ENCODE data around the gene DNAJC3. TPM values are rescaled to one million over a fixed set of nuclear protein-coding genes. Genes with fewer than 3 reads are reported as not detected.
A peak's percentile ranks its signal among the peaks of the same experiment; 100 is the strongest.

The DNAJC3 gene
- total RNA-seq, 1 donor: 85.1 TPM

DNA sequence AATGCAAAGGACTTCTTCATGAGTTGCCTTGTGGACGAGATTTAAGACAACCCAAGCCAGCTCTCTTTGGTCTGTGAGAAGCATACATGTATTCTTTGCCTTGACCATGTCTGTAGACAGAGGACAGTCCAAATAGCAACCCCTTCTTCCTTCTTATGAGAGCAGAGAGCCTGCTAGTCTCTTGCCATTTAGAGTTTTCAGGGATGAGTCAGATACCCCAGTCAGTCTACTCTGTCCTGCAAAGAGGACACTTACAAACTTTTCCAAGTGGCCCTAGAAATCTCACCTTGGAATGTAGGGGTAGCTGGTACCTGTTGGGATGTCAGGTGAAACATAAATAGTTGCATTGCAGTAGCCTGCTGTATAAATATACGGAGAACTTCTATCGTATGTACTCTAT is 36.7 kb downstream of the DNAJC3 start:
- TF ChIP-seq, protein P1, sequence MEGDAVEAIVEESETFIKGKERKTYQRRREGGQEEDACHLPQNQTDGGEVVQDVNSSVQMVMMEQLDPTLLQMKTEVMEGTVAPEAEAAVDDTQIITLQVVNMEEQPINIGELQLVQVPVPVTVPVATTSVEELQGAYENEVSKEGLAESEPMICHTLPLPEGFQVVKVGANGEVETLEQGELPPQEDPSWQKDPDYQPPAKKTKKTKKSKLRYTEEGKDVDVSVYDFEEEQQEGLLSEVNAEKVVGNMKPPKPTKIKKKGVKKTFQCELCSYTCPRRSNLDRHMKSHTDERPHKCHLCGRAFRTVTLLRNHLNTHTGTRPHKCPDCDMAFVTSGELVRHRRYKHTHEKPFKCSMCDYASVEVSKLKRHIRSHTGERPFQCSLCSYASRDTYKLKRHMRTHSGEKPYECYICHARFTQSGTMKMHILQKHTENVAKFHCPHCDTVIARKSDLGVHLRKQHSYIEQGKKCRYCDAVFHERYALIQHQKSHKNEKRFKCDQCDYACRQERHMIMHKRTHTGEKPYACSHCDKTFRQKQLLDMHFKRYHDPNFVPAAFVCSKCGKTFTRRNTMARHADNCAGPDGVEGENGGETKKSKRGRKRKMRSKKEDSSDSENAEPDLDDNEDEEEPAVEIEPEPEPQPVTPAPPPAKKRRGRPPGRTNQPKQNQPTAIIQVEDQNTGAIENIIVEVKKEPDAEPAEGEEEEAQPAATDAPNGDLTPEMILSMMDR (IDR thresholded peaks at IDR 0.05; ENCODE audit: insufficient read depth, low read depth, low read length): no peak
- H3K4me3 ChIP-seq (ENCODE audit: low read depth, low read length): no peak overlapping the region
- DNase-seq (ENCODE audit: low read depth): no peak

DNA sequence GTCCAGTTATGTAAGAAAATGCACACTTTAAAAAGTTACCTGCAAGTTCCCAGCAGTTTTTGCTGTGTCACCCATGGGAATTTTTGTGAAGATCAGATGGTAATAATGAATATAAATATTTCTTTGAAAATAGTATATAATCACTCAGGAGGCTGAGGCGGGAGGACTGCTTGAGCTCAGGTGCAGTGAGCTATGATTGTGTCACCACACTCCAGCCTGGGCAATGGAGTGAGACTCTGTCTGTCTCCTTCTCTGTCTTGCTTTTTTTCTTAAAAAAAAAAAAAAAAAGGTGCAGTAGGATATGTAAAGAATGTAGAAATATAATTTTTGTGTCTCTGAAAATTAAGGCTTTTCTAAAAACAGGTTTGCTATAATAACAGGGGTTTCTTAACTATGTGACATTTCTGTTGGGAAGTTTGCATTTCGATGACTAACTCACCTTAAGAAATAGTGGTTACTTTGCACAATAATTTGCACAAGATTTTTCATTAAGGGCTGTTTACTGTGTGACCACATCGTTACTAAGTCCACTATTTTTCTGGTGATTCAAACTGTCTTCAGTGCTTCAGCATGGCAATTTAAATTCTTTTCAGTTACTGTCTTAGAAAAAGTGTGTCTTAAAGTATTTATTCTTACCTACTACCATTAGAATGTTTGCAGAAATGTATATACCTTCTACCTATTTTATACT is 37.3 kb downstream of the DNAJC3 start:
- TF ChIP-seq, protein P1 (IDR thresholded peaks at IDR 0.05; ENCODE audit: insufficient read depth, low read depth, low read length): no peak
- no peak overlapping the region for H3K4me3 ChIP-seq (ENCODE audit: low read depth, low read length)
- DNase-seq (ENCODE audit: low read depth): peak; percentile 77

DNA sequence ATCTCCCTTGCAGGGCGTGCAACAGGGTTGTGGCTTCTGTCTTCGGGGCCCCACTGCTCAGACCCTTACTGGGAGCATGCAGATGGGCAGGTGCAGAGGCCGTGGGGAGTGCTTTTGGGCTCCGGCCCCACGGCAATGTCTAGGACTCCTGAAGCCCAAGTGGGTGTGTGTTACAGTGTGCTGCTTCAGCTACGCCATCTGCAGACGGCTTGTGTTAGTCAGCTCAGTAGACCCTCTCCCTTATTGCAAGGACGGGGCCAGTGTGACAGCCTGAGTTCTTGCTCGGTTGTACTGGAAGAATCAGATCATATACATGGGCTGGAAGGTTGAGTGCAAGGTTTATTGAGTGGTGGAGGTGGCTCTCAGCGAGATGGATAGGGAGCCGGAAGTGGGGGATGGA is 39.3 kb downstream of the DNAJC3 start:
- H3K4me3 ChIP-seq (ENCODE audit: low read depth, low read length): no peak overlapping the region
- TF ChIP-seq, protein P1 (IDR thresholded peaks at IDR 0.05; ENCODE audit: insufficient read depth, low read depth, low read length): no peak
- no peak for DNase-seq (ENCODE audit: low read depth)

DNA sequence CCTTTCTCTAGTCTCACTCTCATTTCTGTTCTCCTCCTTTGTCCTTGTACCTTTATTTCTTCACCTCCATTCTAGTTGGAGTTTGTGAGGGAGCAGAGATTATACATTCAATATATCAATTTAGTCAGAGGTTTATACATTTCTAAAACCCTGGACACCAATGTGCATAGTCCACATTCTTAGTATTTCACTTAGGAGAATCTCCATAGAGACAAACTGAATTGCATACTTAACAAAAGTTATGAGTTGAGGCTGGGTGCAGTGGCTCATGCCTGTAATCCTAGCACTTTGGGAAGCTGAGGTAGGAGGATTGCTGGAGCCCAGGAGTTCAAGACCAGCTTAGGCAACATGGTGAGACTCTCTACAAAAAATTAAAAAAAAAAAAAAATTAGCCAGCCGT is 45.3 kb downstream of the DNAJC3 start:
- H3K4me3 ChIP-seq (ENCODE audit: low read depth, low read length): no peak overlapping the region
- no peak for DNase-seq (ENCODE audit: low read depth)
- TF ChIP-seq, protein P1 (IDR thresholded peaks at IDR 0.05; ENCODE audit: insufficient read depth, low read depth, low read length): no peak

DNA sequence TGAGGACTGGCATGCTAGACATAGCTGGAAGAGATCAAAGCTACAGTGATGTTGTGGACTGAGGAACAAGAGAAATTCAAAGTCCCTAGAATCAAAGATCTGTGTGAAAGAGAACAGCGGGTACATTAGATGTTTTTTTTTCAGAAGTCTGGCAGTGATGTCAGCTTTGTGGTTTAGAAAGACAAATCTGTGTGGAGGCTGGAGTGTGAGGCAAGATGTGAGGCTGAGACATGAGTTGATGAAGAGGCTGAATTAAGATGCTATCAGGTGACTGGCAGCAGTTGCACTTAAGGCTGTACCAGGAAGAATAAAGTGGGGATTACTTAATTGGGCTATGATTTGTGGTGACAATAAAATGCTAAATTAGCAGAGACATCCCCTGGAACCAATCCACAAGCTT is 46.5 kb downstream of the DNAJC3 start:
- DNase-seq (ENCODE audit: low read depth): no peak
- no peak overlapping the region for H3K4me3 ChIP-seq (ENCODE audit: low read depth, low read length)
- TF ChIP-seq, protein P1 (IDR thresholded peaks at IDR 0.05; ENCODE audit: insufficient read depth, low read depth, low read length): no peak

DNA sequence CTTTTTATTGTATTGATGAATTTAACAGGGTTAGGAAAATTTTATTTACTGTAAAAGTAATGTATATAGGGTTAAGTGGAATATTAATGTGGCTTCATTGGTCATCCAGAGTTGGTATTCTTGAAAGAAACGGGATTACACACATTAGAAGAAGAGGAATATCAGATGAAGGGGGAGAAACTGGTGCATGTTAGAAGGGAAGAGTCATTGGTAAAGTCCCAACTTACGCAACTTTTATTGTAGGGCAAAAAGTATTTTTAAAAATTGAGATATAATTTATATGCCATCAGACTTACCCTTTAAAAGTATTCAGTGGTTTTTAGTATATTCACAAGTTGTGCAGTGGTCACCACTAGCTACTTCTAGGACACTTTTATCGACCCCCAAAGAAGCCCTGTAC is 47.3 kb downstream of the DNAJC3 start:
- no peak overlapping the region for H3K4me3 ChIP-seq (ENCODE audit: low read depth, low read length)
- TF ChIP-seq, protein P1 (IDR thresholded peaks at IDR 0.05; ENCODE audit: insufficient read depth, low read depth, low read length): no peak
- no peak for DNase-seq (ENCODE audit: low read depth)

DNA sequence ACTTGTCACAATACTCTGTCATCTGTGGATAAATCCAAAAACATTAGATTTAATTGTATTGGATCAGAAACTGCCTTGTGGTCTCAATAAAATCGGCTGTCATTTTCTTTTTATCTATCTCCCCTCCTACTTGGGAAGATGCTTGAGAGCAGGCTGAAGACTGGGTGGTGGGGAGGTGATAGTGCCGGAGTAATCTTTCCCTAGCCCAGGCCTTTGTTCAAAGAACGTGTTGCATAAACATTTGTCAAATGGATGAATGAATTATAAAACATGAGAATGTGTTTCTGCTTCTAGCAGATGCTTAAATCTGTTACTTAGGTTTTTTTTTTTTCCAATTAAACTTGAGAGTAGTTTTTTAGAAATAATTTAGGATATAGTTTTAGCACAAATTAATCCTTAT is 49.9 kb downstream of the DNAJC3 start:
- TF ChIP-seq, protein P1 (IDR thresholded peaks at IDR 0.05; ENCODE audit: insufficient read depth, low read depth, low read length): no peak
- no peak overlapping the region for H3K4me3 ChIP-seq (ENCODE audit: low read depth, low read length)
- DNase-seq (ENCODE audit: low read depth): no peak

All from fibroblast of villous mesenchyme (primary cell).